SH-SY5Y (cell line): ENCODE measurements around the gene WNT3A.

Source experiments
- GATA2 ChIP-seq: IDR thresholded peaks from 2 replicates; pipeline ENCODE4 v1.6.1; 2011; ENCODE audit warnings: mild to moderate bottlenecking, low read depth, low read length
- GATA3 ChIP-seq: IDR thresholded peaks from 2 replicates; pipeline ENCODE4 v1.6.1; 2011; ENCODE audit warnings: low read depth, mild to moderate bottlenecking, low read length, moderate library complexity

The WNT3A gene

DNA sequence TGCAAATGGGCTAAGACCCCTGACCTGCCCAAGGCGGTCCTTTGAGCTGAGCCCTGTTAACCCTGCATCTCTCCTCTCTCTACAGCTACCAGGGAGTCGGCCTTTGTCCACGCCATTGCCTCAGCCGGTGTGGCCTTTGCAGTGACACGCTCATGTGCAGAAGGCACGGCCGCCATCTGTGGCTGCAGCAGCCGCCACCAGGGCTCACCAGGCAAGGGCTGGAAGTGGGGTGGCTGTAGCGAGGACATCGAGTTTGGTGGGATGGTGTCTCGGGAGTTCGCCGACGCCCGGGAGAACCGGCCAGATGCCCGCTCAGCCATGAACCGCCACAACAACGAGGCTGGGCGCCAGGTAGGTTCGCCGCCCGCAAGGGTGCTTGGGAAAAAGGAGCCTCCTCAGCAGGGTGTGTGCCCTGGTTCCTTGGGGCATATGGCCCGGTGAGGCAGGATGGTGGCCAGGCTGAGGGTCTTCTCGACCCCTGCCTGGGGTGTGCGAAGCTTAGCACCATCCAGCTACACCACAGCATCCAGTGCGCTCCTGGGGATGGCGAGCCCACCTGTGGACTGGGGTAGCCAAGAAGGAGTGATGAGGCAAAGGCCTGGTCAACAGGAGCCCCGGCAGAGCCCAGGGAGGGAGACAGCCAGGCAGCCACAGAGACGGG, 43.9 kb downstream of the WNT3A start:
- no peak for TF ChIP-seq GATA2
- TF ChIP-seq GATA3, result no peak

DNA sequence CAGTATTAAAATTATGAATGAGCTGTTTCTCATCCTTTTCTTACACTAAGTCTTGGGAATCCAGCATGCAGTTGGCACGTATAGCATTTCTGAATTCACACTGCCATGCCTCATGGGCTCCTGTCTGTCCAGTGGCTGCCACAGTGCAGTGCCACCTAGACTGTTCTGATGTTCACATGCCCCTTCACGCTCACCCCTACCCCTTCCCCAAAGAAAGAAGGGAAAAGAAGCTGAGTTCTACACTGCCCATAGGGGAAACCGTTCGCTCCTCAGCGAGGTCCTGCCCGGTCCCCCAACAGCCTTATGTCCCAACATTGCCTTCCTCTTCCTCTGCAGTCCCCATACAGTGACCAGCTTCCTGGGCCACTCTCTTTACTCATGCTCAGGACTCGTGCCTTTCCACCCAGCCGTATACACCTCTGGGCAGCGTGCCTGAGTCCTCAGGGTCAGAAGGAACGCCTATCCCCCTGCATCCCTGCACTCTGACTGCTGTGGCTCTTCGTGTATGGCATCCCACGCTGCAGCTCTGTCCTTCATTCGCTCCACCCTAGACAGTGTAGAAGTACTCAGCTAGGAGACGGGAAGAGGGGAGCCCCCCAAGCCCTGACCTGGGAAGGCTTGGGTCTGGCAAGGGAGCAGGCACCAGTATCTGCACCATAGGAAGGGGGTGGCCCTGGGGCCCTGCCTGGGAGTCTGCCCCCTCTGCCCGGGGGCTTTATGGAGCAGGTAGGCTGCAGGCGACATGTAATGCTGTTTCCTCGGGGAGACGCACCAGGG, 51.6 kb downstream of the WNT3A start:
- TF ChIP-seq GATA2 (no peak), GATA3 (no peak)

DNA sequence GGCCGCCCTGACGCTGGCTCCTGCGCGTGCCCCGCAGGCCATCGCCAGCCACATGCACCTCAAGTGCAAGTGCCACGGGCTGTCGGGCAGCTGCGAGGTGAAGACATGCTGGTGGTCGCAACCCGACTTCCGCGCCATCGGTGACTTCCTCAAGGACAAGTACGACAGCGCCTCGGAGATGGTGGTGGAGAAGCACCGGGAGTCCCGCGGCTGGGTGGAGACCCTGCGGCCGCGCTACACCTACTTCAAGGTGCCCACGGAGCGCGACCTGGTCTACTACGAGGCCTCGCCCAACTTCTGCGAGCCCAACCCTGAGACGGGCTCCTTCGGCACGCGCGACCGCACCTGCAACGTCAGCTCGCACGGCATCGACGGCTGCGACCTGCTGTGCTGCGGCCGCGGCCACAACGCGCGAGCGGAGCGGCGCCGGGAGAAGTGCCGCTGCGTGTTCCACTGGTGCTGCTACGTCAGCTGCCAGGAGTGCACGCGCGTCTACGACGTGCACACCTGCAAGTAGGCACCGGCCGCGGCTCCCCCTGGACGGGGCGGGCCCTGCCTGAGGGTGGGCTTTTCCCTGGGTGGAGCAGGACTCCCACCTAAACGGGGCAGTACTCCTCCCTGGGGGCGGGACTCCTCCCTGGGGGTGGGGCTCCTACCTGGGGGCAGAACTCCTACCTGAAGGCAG, 52.3 kb downstream of the WNT3A start:
- TF ChIP-seq GATA2 (no peak), GATA3 (no peak)

DNA sequence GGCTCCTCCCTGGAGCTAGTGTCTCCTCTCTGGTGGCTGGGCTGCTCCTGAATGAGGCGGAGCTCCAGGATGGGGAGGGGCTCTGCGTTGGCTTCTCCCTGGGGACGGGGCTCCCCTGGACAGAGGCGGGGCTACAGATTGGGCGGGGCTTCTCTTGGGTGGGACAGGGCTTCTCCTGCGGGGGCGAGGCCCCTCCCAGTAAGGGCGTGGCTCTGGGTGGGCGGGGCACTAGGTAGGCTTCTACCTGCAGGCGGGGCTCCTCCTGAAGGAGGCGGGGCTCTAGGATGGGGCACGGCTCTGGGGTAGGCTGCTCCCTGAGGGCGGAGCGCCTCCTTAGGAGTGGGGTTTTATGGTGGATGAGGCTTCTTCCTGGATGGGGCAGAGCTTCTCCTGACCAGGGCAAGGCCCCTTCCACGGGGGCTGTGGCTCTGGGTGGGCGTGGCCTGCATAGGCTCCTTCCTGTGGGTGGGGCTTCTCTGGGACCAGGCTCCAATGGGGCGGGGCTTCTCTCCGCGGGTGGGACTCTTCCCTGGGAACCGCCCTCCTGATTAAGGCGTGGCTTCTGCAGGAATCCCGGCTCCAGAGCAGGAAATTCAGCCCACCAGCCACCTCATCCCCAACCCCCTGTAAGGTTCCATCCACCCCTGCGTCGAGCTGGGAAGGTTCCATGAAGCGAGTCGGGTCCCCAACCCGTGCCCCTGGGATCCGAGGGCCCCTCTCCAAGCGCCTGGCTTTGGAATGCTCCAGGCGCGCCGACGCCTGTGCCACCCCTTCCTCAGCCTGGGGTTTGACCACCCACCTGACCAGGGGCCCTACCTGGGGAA, 53.0 kb downstream of the WNT3A start:
- TF ChIP-seq GATA3 (no peak), GATA2 (no peak)

DNA sequence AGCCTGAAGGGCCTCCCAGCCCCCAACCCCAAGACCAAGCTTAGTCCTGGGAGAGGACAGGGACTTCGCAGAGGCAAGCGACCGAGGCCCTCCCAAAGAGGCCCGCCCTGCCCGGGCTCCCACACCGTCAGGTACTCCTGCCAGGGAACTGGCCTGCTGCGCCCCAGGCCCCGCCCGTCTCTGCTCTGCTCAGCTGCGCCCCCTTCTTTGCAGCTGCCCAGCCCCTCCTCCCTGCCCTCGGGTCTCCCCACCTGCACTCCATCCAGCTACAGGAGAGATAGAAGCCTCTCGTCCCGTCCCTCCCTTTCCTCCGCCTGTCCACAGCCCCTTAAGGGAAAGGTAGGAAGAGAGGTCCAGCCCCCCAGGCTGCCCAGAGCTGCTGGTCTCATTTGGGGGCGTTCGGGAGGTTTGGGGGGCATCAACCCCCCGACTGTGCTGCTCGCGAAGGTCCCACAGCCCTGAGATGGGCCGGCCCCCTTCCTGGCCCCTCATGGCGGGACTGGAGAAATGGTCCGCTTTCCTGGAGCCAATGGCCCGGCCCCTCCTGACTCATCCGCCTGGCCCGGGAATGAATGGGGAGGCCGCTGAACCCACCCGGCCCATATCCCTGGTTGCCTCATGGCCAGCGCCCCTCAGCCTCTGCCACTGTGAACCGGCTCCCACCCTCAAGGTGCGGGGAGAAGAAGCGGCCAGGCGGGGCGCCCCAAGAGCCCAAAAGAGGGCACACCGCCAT, 53.8 kb downstream of the WNT3A start:
- TF ChIP-seq GATA3, result no peak
- TF ChIP-seq GATA2, result no peak

DNA sequence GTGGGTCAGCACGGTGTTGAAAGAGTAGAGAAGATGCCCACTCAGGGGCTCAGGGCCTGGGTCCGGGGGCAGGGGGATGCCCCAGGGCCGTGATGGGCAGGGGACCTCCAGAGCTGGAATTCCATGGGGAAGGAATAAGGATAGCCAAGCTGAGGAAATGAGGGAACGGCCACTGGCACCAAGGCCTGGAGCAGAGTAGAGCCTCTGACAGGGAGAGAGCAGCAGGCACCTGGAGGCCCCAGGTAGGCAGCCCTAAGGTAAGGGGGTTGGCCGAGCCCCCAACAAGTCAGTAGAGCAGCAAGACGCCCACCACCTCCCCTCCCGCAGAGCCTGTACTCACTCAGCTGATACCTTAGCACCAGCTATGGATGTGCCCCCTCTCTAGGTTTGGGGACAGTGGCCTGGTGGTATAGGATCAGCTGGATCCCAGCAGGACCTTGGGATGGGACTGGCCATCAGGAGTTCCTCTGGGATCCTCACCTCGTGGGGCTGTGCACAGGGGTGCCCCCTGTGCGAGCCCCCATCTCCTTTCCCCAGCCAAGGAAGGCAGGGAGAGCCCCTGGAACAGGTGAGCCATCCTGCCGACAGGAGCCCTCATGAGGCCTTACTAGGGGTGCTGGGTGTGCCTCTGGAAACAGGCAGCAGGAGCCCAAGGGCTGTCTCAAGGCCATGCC, 54.8 kb downstream of the WNT3A start:
- no peak for TF ChIP-seq GATA2
- no peak for TF ChIP-seq GATA3

DNA sequence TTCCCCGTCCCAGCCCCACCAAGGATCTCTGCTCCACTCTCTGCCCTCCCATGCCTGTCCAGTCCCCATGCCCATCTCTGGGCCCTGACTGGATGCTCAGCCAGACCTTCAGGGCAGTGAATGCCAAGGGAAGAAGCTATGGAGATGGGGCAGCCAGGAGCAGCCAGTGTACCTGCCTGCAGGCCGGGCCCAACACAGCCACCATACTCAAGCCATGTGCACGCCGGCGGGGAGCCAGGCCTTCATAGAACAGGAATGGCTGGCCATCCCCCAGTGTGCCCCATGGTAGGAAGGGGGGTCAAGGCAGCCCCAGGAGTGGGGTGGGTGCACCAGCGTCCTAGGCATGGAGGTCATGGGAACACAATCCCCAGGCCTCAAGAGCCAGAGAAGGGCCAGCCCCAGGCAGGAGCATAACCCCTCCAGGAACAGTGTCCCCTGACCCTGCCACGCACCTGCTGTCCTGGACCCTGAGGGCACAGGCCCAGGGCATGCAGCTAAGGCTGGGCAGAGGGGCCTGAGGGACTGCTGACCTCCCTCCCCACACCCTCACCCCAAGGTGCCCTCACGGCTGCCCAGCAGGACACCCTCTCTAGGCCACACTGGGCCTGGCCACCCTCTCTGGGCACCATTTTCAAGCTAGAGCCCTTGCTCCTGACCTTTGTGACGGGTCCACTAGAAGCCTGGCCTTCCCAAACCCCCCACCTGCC, 55.4 kb downstream of the WNT3A start:
- TF ChIP-seq GATA3, result no peak
- TF ChIP-seq GATA2, result no peak

DNA sequence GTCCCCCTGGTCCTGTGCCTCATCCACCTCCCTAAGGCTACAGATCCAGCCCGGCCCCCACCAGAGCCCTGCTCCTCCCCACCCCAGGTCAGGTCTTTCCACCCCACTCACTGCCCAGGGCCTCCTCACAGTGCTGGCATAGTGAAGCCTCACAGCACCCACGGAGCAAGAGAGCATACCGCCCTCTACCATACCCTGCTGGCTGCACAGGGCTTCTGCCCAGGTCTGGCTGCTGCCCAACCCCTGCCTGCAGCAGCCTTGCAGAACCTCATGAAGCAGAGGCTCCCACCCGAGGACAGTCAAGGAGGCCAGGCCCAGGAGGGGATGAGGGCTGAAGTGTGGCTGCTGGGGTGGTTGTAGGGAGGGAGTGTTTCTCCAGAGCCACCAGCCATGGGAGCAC, 56.0 kb downstream of the WNT3A start:
- TF ChIP-seq GATA3 (no peak), GATA2 (no peak)

DNA sequence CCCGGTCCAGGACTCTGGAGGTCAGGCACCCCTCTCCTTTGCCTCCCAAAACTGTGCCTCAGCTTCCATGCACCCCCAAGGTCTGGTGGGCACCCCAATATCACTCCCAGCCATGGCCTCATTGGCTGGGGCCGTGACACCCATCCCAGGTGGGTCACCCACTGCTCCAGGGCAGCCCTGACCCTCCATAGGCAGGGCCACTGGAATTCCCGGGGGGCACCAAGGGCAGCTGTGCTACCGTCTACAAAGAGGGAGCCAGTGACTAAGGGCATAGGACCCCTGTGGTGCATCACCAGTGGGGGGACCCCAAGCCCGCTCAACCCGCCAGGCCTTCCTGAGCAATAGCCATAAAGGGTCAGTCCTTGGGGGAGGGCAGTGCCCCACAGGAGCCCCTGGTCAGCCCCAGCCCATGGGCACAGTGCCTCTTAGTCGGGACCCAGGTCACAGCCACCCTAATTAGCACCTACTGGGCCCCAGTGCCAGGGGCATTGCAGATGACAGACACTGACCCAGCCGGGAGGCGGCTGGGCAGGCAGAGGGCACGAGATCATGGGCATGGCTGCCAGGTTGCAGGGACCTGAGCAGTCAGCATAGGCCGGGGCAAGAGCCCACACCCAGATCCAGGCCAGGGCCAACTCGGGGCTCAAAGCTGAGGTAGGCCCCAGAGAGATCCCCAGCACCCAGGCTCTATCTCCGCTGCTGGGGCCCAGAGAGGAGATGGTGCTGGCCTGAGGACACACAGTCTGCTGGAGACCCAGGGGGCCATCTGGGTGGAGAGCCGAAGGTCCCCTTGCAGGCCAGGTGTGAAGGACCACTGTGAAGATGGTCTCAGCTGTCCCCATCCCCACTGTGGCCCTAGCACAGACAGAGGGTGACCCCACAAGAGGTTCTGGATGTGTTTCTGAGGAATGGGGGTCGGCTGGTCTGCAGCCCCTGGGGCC, 56.7 kb downstream of the WNT3A start:
- no peak for TF ChIP-seq GATA2
- TF ChIP-seq GATA3, result no peak

DNA sequence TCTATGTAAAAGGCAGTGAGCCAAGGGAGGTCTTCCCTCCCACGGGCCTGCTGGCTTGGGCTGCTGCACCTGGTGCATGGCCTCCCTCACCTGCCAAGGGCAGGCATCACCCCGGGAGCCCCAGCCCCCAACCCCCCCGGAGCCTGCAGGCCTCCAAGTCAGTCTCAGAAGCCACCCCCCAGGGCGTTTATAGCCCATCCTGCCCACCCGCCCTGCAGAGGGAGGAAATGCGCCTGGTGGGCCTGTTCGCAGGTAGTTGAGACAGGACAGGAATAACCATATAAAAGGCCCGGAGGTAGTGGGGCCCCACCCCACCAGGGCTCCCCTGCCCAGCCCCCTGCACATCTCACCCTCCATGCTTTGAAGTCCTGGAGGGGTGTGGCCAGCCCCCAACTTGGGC, 57.5 kb downstream of the WNT3A start:
- TF ChIP-seq GATA2, result no peak
- TF ChIP-seq GATA3, result no peak

DNA sequence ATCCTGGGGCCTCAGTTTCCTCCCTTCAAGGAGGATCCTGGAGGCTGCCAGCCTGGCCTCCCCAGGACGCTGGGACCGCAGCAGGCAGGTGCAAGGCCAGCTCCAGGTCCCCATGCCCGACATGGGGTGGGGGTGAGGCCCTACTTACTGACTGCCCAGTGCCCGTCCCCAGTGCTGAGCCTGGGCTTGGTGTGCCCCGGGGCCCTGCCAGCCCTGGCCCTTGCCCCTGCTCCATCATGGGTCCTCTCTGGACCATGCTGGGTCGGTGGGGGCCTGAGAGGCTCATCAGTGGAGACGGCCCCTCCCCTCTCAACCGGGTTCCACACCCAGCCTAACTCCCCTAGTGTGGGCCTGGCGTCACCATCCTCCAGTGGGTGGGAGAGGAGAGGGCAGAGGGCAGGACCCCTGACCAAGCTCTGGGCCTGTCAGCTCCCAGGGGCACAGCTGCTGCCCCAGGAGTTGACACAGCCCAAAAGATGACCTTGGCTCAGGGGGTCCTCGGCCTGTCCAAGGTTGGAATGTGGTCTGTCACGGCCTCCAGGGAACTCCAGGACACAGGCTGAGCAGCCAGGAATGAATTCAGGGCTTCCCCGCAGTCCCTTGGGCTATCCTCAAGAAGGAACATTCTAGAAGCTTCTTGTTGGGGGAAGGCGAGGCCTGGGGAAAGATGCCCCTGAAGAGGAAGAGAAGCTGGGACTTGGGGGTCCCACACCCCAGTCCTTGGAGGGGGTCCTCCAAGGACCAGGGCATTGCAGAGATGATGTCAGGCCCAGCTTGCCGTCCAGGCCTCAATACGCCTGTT, 58.1 kb downstream of the WNT3A start:
- TF ChIP-seq GATA2, result no peak
- TF ChIP-seq GATA3, result no peak
